Peyer's patch (tissue), 4 donors: ENCODE measurements around the gene SERTAD1. TPM values are rescaled to one million over a fixed set of nuclear protein-coding genes. Genes with fewer than 3 reads are reported as not detected.

Experiments
- DNase-seq, 3 donors: peaks; one replicate each; pipeline ENCODE4 v3.0.0-alpha.2; 2017 to 2019
- H3K27ac ChIP-seq, 4 donors: fragments of 200-600 bp; sonication (generic); one replicate each; pipeline ENCODE4 v1.5.1; 2016 to 2019
- H3K27me3 ChIP-seq, 2 donors: fragments of 200-600 bp; sonication (generic); one replicate each; pipeline ENCODE4 v1.5.1; 2019
- H3K36me3 ChIP-seq, 3 donors: fragments of 200-600 bp; sonication (generic); one replicate each; pipeline ENCODE4 v1.5.1; 2016 to 2019
- H3K4me1 ChIP-seq, 4 donors: fragments of 200-600 bp; sonication (generic); one replicate each; pipeline ENCODE4 v1.5.1; 2016 to 2019
- H3K4me3 ChIP-seq, 4 donors: fragments of 200-600 bp; sonication (generic); 1 replicate in 3 of 4; 2 replicates in 1 of 4; pipeline ENCODE4 v1.5.1; 2016 to 2019; ENCODE audit warnings: mild to moderate bottlenecking in 1 of 4
- H3K9me3 ChIP-seq, 4 donors: fragments of 200-600 bp; sonication (generic); one replicate each; pipeline ENCODE4 v1.5.1; 2016 to 2019; ENCODE audit warnings: mild to moderate bottlenecking in 1 of 4
- POLR2A ChIP-seq, 2 donors: fragments of 450-650 bp; IDR thresholded peaks; one replicate each; pipeline ENCODE4 v1.5.1; 2017; ENCODE audit warnings: antibody characterized with exemption in 2 of 2, mild to moderate bottlenecking in 2 of 2, moderate library complexity in 2 of 2
- total RNA-seq, 4 donors: library from RNA; depleted of rRNA; stranded (reverse); fragments of >200 nt; gene quantifications; one replicate each; pipeline ENCODE4 v1.1.0, GENCODE V29; 2016
- TF ChIP-seq, protein P1 (sequence below), 6 experiments: fragments of 450-650 bp in 4 of 6; fragments of 200-600 bp in 2 of 6; sonication (generic) in 1 of 6; IDR thresholded peaks; one replicate each; pipeline ENCODE4 v1.5.1; 2017 to 2019; ENCODE audit warnings: antibody characterized with exemption in 6 of 6, mild to moderate bottlenecking in 3 of 6, moderate library complexity in 1 of 6

The SERTAD1 gene
- total RNA-seq, 4 donors from 2014 or later = 4.1 to 18.2 (median 11.6) TPM

DNA sequence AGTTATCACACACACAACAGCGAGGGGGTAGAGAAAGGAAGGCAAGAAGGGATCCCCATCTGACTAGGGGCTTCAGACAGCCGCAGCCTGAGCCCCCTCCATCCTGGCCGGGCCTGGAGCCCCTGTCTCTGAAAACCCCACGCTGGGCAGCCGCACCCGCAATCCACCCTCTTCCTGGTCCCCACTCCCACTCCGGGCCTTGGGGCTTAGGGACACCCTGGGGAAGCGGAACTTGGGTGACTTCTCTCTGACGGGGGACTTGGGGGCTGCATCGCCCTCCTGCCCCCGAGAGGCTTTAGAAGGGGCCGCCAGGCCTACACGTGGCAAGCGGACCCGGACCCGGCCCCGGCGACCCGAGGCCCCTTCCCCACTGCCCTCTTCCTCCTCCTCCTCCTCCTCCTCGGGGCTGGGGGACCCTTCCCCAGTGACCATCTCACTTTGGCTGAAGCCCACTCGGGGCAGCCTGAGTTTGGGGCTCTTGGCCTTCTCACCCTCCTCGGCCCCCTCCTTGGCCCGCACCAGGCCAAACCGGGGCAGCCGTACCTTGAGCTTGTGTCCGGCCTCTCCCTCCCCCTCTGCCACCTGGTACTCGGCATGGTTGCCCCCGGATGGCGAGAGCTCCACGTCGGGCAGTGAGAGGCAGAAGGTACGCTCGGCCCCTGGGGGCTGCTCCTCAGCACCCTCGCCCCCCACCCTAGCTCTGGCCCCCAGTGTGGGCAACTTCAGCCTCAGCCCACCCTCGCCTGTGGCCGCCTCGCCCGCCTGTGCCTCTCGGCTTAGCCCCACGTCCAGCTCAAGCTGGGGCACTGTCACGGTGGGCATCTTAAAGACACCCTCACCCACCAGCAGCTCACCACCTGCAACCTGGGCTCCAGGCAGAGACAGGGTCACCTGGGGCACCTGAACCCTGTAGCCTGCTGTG, 31.6 kb downstream of the SERTAD1 start:
- Histone ChIP-seq H3K4me1 (peaks cover 0 to 5% (median 0%) of the 10 kb centered on the region in 4 donors), H3K27ac (no peak overlapping the region), H3K4me3 (no peak overlapping the region), H3K27me3 (no peaks in the 10 kb centered on the region), H3K36me3 (no peaks in the 10 kb centered on the region), H3K9me3 (no peaks in the 10 kb centered on the region)
- TF ChIP-seq POLR2A (IDR thresholded peaks at IDR 0.05) = no peak
- TF ChIP-seq, protein P1, sequence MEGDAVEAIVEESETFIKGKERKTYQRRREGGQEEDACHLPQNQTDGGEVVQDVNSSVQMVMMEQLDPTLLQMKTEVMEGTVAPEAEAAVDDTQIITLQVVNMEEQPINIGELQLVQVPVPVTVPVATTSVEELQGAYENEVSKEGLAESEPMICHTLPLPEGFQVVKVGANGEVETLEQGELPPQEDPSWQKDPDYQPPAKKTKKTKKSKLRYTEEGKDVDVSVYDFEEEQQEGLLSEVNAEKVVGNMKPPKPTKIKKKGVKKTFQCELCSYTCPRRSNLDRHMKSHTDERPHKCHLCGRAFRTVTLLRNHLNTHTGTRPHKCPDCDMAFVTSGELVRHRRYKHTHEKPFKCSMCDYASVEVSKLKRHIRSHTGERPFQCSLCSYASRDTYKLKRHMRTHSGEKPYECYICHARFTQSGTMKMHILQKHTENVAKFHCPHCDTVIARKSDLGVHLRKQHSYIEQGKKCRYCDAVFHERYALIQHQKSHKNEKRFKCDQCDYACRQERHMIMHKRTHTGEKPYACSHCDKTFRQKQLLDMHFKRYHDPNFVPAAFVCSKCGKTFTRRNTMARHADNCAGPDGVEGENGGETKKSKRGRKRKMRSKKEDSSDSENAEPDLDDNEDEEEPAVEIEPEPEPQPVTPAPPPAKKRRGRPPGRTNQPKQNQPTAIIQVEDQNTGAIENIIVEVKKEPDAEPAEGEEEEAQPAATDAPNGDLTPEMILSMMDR (IDR thresholded peaks at IDR 0.05) = no peak
- DNase-seq = no peak

DNA sequence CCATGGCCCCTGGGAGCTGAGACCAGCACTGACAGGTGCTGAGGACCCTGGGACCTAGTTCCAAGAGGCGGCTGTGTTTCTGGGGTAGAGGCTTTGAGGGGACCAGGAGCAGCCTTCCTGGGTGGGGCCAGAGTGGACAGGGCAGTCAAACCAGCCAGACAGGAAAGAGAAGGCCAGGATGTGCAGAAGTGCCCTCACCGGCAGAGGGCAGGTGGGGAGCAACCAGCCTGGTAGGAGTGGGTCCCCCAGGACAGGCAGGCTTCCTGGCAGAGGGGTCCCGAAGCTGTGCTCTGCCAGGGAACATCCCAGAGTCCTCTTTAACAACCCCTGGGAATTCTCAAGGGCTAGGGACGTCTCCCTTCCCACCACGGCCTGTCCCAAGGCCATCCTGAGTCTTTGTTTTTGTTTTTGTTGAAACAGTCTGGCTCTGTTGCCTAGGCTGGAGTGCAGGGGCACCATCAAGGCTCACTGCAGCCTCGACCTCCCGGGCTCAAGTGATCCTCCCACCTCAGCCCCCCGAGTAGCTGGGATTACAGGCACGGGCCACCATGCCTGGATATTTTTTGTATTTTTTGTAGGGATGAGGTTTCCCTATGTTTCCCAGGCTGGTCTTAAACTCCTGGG, 32.8 kb downstream of the SERTAD1 start:
- Histone ChIP-seq H3K4me3 (no peak overlapping the region), H3K27ac (no peak overlapping the region), H3K27me3 (no peaks in the 10 kb centered on the region), H3K36me3 (no peaks in the 10 kb centered on the region), H3K4me1 (no peaks in the 10 kb centered on the region), H3K9me3 (no peaks in the 10 kb centered on the region)
- no peak for DNase-seq
- TF ChIP-seq, protein P1 (IDR thresholded peaks at IDR 0.05) = peak in 2 of 6 experiments; percentile 38 to 43
- no peak for TF ChIP-seq POLR2A (IDR thresholded peaks at IDR 0.05)

DNA sequence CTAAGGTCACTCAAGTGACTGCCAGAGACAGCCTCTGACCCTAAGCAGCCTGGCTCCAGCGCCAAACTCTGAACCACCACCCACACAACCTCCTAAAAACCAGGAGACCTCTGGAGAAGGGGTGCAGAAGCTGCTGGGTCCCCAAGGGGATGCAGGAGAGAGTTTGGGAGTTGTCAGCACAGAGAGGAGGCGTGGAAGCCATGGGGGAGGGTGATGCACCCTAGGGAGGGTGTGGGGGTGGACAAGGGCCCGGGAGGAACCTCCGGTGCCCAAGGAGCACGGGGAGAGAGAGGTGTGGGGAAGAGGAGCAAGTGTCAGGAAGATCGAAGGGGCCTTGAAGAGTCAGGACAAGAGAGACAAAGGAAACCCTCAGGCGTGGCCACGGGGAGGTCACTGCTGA, 33.7 kb downstream of the SERTAD1 start:
- Histone ChIP-seq H3K27me3 (no peaks in the 10 kb centered on the region), H3K4me1 (no peaks in the 10 kb centered on the region), H3K4me3 (no peak overlapping the region), H3K36me3 (no peaks in the 10 kb centered on the region), H3K9me3 (no peaks in the 10 kb centered on the region), H3K27ac (no peak overlapping the region)
- no peak for DNase-seq
- TF ChIP-seq, protein P1 (IDR thresholded peaks at IDR 0.05) = no peak
- TF ChIP-seq POLR2A (IDR thresholded peaks at IDR 0.05) = no peak

DNA sequence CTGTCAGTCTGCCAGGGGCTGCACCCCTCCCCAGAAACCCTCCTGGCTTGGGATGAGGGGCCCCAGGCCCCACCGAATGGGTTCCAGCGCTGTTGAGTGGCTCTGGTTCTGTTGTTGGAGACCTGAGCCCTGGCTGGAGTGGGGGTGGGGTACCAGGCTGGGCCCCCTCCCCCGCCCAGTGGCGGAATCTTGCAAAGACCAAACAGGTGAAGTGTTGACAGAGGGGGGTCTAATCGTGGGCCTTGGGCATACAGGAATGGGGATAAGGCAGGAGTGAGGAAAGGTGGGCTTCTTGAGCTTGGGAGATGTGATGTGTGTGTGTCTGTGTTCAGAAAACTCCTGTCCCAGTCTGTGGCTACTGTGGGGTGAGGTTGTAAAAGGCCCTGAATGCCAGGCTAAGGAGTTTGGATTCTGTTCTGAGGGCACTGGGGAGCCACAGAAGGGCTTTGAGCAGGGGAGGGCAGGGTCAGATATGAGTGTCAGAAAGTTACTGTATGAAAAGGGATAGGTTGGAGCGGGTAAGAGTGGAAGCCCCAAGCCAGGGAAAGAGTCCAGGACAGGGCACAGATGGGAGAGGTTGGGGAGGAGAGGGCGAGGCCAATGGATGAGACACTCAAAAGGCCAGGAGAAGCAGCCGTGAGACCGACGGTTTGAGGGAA, 35.6 kb downstream of the SERTAD1 start, which contains the start of gene HIPK4:
TSS of gene HIPK4 (minus strand) at position 98 of the 659 bp plus-strand sequence. CDS start 279 bp downstream, outside the sequence.
- Histone ChIP-seq H3K4me1 (no peaks in the 10 kb centered on the region), H3K27me3 (no peaks in the 10 kb centered on the region), H3K27ac (no peak within 1 kb of the TSS), H3K36me3 (no peaks in the 10 kb centered on the region), H3K9me3 (no peaks in the 10 kb centered on the region), H3K4me3 (no peak within 1 kb of the TSS)
- TF ChIP-seq POLR2A (IDR thresholded peaks at IDR 0.05) = no peak
- TF ChIP-seq, protein P1 (IDR thresholded peaks at IDR 0.05) = no peak
- no peak for DNase-seq

DNA sequence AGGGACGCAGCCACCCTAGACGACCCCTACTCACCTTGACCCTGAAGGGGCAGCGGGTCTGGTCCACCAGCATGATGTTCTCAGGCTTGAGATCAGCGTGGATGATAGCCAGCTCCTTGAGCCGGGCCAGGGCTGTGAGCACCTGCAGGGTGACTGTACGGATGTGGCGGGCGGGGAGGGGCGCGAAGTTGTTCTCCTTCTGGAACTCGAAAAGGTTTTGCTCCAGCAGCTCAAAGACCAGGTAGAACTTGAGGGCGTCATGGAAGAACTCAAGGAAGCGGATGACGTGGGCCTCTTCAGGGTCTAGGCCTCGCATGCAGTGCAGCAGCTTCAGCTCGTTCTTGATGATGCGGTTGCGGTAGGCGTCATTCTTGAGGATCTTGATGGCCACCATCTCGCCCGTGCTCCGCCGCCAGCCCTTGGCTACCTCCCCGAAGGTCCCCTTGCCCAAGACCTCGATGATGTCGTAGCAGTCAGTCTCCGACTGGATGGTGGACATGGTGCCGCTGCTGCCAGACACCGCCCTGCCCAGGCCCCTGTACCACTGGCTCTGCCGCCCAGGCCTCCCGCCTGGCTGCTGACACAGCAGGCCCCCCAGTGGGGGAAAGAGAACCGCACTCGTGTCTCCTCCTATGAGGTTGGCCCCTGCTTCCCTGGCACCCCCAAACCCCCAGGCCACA, 36.2 kb downstream of the SERTAD1 start:
- no peaks in the 10 kb centered on the region for H3K9me3 ChIP-seq
- H3K36me3 ChIP-seq = no peaks in the 10 kb centered on the region
- TF ChIP-seq, protein P1 (IDR thresholded peaks at IDR 0.05) = no peak
- no peak for TF ChIP-seq POLR2A (IDR thresholded peaks at IDR 0.05)
- H3K4me3 ChIP-seq = no peak overlapping the region
- DNase-seq = no peak
- H3K27ac ChIP-seq = no peak overlapping the region
- no peaks in the 10 kb centered on the region for H3K27me3 ChIP-seq
- H3K4me1 ChIP-seq = no peaks in the 10 kb centered on the region
